Epithelial cell of proximal tubule (primary cell): ENCODE results near the gene MSH3. TPM values are rescaled to one million over a fixed set of nuclear protein-coding genes. Genes with fewer than 3 reads are reported as not detected.
"Not testable (repeated sequence)": the region's sequence is repeated elsewhere in the genome, so short reads cannot be mapped to it uniquely, and the experiment has no call there.

ENCODE experiments used
- DNase-seq: peaks from one replicate; pipeline ENCODE4 v3.0.0-alpha.2; 2011; ENCODE audit warnings: low read depth
- H3K4me3 ChIP-seq: 2 replicates; pipeline ENCODE4 v1.5.1; 2011; ENCODE audit warnings: low read depth, mild to moderate bottlenecking, low read length
- total RNA-seq: library from RNA; depleted of rRNA; stranded (reverse); fragments of >200 nt; gene quantifications from 2 replicates; pipeline ENCODE4 v1.2.3, GENCODE V29; 2015
- TF ChIP-seq, protein P1 (sequence below): conservative IDR thresholded peaks from 2 replicates; pipeline ENCODE4 v1.5.1; 2012; ENCODE audit warnings: low read depth, mild to moderate bottlenecking, low read length

The MSH3 gene
- total RNA-seq, 1 donor from 2014 or later = 8.8 TPM

- DNase-seq = no peak
- TF ChIP-seq, protein P1, sequence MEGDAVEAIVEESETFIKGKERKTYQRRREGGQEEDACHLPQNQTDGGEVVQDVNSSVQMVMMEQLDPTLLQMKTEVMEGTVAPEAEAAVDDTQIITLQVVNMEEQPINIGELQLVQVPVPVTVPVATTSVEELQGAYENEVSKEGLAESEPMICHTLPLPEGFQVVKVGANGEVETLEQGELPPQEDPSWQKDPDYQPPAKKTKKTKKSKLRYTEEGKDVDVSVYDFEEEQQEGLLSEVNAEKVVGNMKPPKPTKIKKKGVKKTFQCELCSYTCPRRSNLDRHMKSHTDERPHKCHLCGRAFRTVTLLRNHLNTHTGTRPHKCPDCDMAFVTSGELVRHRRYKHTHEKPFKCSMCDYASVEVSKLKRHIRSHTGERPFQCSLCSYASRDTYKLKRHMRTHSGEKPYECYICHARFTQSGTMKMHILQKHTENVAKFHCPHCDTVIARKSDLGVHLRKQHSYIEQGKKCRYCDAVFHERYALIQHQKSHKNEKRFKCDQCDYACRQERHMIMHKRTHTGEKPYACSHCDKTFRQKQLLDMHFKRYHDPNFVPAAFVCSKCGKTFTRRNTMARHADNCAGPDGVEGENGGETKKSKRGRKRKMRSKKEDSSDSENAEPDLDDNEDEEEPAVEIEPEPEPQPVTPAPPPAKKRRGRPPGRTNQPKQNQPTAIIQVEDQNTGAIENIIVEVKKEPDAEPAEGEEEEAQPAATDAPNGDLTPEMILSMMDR = no peak
- no peak overlapping the region for H3K4me3 ChIP-seq
Measured at GRCh38 chr5:80867233-80867632, 212.8 kb downstream of the MSH3 start.

DNA sequence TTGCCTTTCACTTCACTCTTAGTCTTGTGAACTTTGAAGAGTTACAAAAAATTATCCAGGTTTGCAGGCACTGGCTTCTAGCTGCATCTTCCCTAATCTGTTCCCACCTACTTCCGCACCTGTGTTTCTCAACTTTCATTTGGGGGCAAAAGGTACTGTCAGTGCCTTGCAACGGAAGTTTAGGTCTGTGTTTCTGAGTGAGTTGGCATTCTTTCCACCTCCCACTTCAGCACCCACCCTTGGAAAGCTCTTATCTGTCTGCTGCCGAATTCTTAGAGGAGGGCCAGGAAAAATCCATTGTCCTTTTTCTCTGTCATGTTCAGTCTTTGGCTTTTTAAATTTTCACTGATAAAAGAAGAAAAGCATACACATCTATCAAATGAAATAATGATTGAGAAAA is 216.0 kb downstream of the MSH3 start:
- H3K4me3 ChIP-seq = no peak overlapping the region
- TF ChIP-seq, protein P1 = no peak
- DNase-seq = no peak

GRCh38 chr5:80871541-80871961 is 217.1 kb downstream of the MSH3 start:
- no peak for DNase-seq
- TF ChIP-seq, protein P1 = no peak
- no peak overlapping the region for H3K4me3 ChIP-seq

DNA sequence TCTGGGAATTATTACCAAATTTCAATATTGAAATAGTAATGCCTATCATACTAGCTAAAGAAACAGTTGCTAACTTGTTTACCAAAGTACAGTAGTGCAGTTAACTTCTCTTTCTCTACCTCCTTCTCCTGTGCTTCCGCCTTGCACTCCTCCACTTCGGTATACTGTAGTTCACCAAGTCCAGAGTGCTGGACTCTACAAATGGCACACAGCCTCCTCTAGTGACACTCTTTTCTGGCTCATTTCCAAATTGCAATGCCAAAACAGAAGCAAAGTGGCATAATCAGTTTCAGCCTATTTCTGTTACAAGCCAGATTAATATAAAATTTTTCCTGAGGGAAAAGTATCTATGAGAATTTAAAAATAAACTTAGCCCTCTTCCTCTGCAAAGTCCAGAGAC is 219.7 kb downstream of the MSH3 start:
- TF ChIP-seq, protein P1 = no peak
- no peak overlapping the region for H3K4me3 ChIP-seq
- DNase-seq = no peak

GRCh38 chr5:80877592-80877991 is 223.1 kb downstream of the MSH3 start:
- H3K4me3 ChIP-seq = no peak overlapping the region

GRCh38 chr5:80881726-80882125 is 227.3 kb downstream of the MSH3 start:
- TF ChIP-seq, protein P1 = no peak
- H3K4me3 ChIP-seq = no peak overlapping the region
- DNase-seq = no peak

More at GRCh38 chr5:80877592-80877991, 223.1 kb downstream of the MSH3 start:
- TF ChIP-seq, protein P1 = no peak
- DNase-seq = no peak

DNA sequence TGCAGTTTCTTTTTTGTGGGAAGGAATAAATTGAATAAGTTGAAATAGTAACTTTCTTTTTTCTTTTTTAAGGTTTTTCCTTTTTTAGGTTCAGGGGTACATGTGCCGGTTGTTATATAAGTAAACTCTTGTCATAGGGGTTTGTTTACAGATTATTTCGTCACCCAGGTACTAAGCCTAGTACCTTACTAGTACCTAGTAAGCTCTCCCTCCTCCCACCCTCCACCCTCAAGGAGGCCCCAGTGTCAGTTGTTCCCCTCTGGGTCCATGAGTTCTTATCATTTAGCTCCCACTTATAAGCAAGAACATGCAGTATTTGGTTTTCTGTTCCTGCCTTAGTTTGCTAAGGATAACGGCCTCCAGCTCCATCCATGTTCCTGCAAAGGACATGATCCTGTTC is 228.9 kb downstream of the MSH3 start:
- not testable (repeated sequence) for H3K4me3 ChIP-seq

More for the DNA sequence above, 228.9 kb downstream of the MSH3 start:
- DNase-seq = not testable (repeated sequence)
